ENCODE measurements around the gene PSMD12.
A peak's percentile ranks its signal among the peaks of the same experiment; 100 is the strongest.
"Not testable (repeated sequence)": the region's sequence is repeated elsewhere in the genome, so short reads cannot be mapped to it uniquely, and the experiment has no call there.

Gene PSMD12

DNA sequence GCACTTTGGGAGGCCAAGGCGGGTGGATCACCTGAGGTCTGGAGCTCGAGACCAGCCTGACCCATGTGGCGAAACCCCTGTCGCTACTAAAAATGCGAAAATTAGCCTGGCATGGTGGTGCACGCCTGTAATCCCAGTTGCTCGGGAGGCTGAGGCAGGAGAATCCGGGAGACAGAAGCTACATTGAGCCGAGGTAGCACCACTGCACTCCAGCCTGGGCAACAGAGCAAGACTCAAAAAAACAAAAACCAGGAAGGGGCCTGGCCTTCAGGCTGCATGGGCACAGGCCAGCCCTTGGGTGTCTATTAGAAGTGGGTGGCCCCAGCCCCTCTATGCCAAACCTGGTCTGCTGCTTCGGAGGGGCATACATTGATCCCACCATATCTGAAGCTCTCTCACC lies 56.0 kb downstream of the PSMD12 start:
- no peak for DNase-seq (ENCODE audit: low read depth)

DNA sequence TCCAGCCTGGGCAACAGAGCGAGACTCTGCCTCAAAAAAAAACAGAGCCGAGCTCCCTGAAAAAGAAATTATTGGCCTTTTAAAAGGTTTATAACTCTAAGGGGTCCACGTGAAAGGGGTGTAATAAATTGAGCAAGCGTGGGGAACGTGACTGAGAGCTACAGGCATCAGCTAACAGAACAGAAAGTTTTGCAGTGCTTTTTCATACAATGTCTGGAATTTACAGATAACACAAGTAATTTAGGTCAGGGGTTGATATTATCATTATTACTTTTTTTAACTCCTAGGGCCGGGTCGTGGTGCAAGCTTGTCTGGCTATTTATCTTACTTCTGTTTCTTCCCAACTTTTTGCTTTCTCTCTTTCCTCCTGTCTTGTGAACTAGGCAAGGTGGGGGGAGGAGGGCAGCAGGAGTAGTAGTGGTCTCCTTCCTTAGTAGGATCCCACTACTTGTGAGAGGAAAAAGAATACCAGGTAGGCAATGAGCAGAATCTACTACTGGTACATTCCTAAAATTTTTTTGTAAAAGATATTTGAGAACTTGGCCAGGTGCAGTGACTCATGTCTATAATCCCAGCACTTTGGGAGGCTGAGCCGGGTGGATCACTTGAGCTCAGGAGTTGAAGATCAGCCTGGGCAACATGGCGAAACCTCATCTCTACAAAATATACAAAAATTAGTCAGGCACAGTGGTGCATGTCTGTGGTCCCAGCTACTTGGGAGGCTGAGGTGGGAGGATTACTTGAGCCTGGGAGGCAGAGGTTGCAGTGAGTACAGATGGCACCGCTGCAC lies 60.7 kb downstream of the PSMD12 start:
- DNase-seq (ENCODE audit: low read depth) = not testable (repeated sequence)

DNA sequence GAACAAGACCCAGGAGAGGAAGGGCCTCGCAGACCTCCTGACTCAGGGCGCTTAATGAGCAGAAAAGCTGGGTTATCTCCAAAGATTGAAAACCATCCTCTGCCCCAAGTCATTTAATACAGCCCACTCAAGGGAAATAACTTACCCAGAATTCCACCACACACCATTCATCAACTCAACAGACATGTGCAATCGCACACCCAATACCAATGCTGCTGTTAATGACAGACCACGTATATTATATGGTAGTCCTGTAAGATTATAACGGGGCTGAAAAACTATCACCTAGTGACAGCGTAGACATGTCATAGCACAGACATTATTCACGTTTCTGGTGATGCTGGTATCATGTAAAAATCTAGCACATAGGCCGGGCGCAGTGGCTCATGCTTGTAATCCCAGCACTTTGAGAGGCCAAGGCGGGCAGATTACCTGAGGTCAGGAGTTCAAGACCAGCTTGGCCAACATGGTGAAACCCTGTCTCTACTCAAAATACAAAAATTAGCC lies 68.9 kb downstream of the PSMD12 start:
- DNase-seq (ENCODE audit: low read depth) = no peak

DNA sequence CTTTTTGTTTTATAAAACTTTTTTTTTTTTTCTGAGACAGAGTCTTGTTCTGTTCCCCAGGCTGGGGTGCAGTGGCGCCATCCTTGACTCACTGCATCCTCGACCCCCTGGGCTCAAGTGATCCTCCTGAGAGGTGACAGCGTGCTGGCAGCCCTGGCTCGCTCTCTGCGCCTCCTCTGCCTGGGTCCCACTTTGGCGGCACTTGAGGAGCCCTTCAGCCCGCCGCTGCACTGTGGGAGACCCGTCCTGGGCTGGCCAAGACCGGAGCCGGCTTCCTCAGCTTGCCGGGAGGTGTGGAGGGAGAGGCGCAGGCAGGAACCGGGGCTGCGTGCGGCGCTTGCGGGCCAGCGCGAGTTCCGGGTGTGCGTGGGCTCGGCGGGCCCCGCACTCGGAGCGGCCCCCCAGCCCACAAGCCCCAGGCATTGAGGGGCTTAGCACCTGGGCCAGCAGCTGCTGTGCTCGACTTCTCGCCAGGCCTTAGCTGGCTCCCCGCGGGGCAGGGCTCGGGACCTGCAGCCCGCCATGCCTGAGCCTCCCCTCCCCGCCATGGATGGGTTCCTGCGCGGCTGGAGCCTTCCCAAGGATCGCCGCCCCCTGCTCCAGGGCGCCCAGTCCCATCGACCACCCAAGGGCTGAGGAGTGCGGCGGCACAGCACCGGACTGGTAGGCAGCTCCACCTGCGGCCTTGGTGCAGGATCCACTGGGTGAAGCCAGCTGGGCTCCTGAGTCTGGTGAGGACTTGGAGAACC lies 71.8 kb downstream of the PSMD12 start:
- DNase-seq (ENCODE audit: low read depth) = no peak

DNA sequence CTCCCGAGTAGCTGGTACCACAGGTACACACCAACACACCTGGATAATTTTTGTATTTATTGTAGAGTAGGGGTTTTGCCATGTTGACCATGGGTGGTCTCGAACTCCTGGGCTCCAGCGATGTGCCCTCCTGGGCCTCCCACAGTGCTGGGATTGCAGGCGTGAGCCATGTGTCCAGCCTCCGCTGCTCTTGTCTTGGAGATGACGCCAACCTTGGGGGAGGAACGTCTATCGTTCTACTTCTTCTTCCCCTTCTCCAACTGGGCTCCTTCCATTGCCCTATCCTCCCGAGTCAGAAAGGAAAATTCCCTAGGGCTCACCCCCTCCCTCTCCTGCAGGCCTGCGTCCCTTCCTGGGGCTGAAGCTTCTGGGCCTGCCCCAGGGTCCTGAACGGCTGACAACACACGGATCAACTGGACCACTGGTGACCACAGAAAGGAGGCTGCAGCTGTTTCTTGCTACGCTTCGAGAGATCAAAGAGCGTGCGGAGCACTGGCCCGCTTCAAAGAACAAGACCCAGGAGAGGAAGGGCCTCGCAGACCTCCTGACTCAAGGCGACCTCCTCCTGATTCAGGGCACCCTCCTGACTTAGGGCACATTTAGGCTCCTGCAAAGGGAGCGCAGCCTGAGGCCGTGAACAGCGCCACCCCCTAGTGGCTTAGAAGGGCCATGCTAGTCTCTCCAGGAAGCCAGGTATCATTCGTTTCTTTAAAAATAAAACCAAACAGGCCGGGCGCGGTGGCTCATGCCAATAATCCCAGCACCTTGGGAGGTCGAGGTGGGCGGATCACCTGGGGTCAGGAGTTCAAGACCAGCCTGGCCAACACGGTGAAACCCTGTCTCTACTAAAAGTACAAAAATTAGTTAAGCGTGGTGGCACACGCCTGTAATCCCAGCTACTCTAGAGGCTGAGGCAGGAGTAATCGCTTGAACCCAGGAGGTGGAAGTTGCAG lies 72.8 kb downstream of the PSMD12 start:
- no peak for DNase-seq (ENCODE audit: low read depth)

DNA sequence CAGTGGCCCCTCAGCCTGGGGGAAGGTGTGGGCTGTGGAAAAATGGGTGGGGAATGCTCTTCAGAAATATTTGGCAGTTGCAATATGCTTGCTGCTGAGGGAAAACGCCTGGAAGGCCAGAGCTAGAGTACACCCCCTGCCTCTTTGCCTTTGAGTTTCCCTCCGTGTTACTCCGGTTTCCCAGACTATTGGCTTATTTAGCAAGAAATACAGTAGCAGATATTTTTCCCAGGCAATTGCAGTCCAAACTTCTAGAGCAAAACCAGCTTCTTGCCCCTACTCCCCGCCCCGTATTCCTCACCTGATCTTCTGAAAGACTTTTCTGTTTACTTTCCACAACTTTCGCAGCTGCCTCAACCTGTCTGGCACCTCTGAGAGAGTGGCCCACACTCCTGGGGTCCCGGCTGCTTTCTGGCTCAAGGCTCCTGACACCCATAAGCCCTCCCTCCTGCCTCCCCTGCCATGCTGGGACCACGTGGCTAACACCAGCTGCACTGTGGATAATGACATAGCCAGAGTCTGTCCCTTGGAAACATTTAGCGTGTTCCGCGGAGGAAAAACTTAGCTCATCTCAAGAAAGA lies 75.6 kb downstream of the PSMD12 start:
- no peak for DNase-seq (ENCODE audit: low read depth)

DNA sequence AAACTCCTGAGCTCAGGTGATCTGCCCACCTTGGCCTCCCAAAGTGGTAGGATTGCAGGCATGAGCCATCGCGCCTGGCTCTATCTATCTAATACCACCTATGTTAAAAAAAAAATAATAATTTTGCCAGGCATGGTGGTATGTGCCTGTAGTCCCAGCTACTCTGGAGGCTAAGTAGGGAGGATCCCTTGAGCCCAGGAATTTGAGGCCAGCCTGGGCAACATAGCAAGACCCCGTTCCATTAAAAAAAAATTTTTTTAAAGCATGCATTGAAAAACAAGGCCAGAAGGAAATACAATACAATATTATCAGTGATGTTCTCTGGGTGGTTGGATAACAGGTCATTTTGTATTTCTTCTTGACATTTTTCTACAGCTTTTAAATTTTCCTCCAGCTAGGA lies 76.1 kb downstream of the PSMD12 start:
- DNase-seq (ENCODE audit: low read depth) = no peak

DNA sequence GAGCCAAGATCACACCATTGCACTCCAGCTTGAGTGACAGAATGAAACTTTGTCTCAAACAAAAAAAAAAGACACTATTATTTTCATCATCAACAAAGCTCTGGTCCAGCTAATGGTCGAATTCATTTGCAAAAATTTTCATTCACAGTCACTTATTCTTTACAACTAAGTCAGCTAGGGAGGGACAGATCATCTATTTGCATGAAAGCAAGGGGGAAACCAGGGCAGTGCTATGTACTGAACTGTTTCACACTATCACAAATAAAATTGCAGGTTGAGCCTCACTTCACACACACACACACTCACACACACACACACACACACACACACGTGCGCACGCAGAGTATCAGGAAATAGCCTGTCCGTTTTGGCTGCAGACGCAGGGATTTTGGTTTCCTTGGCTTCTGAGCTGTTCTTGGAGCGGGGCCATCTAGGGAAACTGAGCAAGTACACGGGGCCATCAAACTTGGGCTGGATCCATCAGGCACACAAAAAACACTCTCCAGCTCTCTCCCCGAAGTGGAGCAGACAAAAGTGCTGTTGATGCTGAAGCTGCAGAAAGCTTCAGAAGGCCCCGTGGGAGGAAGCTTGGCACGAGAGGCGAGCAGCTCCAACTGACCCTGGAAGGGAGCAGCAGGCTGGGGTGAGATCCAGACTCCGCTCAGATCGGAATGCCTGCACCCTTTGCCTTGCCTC lies 77.0 kb downstream of the PSMD12 start:
- DNase-seq (ENCODE audit: low read depth) = peak; percentile 46
